WI38 (cell line): ENCODE results near the gene TSHZ2.
"Not testable (repeated sequence)": the region's sequence is repeated elsewhere in the genome, so short reads cannot be mapped to it uniquely, and the experiment has no call there.

Source experiments
- H3K4me3 ChIP-seq: 2 replicates; pipeline ENCODE4 v1.5.1; 2011; ENCODE audit warnings: low read depth, mild to moderate bottlenecking, control low read depth, low read length
- TF ChIP-seq, protein P1 (sequence below): IDR thresholded peaks from 2 replicates; pipeline ENCODE4 v1.5.1; 2012; ENCODE audit warnings: low read depth, mild to moderate bottlenecking, control low read depth, low read length

Gene TSHZ2

DNA sequence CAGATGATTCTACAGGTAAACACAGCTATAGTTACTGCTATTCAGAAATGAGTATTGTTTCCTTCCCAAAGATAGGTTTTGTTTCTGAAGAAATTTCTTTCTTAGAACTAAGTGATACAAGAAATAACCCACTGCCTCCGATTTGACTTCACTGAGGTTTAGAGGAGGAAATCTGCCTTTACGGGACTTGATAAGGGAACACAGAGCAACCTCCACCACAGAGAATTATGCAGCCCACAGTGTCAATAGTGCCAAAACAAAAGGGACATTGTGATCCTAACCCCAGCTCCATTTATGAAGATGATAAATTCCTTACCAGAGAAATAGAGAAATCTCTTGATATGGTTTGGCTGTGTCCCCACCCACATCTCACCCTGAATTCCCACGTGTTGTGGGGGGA, 456.8 kb downstream of the TSHZ2 start:
- no peak overlapping the region for H3K4me3 ChIP-seq
- TF ChIP-seq, protein P1, sequence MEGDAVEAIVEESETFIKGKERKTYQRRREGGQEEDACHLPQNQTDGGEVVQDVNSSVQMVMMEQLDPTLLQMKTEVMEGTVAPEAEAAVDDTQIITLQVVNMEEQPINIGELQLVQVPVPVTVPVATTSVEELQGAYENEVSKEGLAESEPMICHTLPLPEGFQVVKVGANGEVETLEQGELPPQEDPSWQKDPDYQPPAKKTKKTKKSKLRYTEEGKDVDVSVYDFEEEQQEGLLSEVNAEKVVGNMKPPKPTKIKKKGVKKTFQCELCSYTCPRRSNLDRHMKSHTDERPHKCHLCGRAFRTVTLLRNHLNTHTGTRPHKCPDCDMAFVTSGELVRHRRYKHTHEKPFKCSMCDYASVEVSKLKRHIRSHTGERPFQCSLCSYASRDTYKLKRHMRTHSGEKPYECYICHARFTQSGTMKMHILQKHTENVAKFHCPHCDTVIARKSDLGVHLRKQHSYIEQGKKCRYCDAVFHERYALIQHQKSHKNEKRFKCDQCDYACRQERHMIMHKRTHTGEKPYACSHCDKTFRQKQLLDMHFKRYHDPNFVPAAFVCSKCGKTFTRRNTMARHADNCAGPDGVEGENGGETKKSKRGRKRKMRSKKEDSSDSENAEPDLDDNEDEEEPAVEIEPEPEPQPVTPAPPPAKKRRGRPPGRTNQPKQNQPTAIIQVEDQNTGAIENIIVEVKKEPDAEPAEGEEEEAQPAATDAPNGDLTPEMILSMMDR, result no peak

DNA sequence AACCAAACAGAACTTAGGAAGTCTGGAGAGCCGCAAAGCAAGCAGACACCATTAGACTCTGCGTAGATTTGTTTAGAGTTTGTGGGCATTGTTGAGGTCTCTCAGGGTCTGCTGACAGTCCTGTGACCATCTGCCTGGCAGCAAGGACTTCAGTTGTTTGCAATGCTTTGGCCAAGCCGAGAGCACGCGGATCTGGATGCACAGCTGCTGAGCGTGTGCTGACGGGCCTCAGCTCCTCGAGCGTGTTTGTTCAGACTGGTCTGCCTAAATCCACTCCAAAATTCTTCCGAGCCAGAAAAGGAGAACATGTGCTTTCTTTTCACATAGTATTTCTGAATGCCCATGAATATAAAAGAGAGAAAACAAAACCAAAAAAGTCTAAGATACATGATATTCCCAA, 462.5 kb downstream of the TSHZ2 start:
- no peak overlapping the region for H3K4me3 ChIP-seq
- TF ChIP-seq, protein P1, result no peak

DNA sequence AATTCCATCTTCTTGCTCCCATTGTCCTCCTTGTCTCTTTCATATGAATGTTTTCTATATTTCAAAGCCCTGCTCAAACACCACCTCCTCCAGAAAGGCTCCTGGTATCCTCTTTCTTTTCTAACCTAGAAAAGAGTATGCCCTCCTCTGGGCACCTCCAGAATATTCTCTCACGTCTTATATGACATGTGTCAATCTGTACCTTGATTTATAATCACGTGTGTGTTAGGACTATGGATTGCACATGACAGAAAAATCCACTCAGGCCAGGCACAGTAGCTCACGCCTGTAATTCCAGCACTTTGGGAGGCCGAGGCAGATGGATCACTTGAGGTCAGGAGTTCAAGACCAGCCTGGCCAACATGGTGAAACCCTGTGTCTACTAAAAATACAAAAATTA, 464.8 kb downstream of the TSHZ2 start:
- not testable (repeated sequence) for H3K4me3 ChIP-seq

DNA sequence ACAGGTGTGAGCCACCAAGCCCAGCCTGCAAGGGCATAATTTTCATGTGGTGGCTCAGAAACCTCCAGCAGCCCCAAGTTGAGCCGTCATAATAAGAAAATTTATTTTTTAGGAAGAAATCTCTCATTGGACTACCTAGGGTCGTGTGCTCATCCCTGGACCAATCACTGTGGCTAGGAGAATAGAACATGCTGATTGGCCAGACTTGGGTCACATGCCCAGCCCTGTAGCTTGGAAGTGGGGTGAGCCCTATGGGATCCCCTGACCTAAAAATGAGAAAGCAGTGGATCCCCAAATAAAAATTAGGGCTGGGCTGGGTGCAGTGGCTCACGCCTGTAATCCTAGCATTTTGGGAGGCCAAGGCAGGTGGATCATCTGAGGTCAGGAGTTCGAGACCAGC, 466.2 kb downstream of the TSHZ2 start:
- H3K4me3 ChIP-seq, result no peak overlapping the region
- TF ChIP-seq, protein P1, result no peak

GRCh38 chr20:53439046-53439445, 466.9 kb downstream of the TSHZ2 start:
- TF ChIP-seq, protein P1, result no peak
- no peak overlapping the region for H3K4me3 ChIP-seq

DNA sequence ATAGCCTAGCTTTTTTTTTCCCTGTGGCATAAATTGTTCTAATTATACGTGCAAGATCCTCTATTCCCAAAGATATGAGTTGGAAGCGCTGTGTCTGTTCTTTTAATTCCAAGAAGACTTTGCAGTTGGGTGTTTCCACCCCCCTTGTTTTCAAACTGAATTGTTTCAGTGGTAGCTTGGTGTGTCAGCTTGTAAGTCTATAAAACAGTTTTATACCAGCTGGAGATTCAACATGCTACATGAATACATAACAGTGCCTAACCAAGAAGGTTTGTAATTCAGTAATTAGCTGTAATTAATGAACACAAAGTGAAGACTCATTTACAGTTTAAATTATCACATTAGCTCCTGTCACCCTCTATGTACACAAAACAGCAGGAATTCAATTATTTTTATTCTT, 467.5 kb downstream of the TSHZ2 start:
- TF ChIP-seq, protein P1, result no peak
- H3K4me3 ChIP-seq, result no peak overlapping the region

DNA sequence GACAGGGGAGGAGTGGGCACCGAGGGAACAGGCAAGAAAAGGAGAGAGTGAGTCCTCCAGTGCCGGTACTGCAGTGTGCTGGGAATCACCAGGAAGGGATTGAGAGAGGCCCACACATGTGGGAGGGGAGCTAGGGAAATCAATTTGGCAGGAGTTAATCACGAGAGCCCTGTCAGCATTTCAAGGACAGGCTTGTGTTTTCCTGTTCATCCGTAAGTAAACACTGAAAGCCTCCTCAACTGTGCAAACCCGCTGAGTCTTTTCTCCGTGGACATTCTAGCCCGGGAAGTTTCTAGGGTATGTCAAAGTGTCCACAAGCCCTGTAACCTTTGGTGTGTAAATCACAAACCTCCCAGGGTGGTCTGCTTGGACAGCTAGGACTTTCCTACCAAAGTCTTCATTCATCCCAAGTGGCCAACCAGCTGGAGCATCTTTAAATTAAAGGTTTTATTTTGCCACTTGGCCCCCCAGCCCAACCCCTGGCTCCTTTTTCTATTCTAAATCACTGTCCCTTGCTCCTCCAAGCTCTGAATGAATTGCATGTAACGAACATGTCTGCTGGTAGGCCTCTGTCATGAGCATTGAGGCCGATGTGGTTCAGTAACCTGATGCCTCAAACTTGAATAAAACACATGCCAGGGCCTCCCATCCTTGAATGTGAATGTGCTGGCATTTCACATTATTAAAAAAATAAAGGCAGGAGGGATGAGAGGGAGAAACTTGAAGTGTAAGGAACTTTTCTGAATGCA, 472.4 kb downstream of the TSHZ2 start:
- H3K4me3 ChIP-seq, result no peak overlapping the region
- TF ChIP-seq, protein P1, result no peak

DNA sequence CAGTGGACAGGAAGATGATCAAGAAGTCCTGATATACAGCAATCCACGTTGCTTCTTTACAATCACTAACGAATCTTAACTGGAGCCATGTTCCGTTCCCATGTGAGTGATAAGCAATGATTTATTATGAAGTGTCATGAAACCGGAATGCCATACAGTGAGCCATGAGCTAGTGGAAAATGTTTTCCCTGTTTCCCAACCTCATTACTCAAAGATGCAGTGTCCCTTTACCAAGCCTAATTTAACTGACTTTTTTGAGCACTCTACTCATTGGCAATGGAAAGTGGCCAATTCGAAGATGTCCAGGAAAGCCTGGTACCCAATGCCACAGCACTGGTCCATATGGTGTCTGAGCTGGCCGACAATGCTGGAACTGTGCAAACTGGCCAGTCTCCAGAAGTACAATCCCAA, 473.2 kb downstream of the TSHZ2 start:
- TF ChIP-seq, protein P1, result no peak
- no peak overlapping the region for H3K4me3 ChIP-seq
